GM12875 (cell line): ENCODE results near the gene CLSTN3.
A peak's percentile ranks its signal among the peaks of the same experiment; 100 is the strongest.

Experiments
- H3K4me3 ChIP-seq: one replicate; pipeline ENCODE4 v1.5.1; 2011; ENCODE audit warnings: low read depth, low read length, control low read depth
- CTCF ChIP-seq: IDR thresholded peaks from 2 replicates; pipeline ENCODE4 v1.5.1; 2011; ENCODE audit warnings: low read depth, mild to moderate bottlenecking, control low read depth, inconsistent platforms, low read length, moderate library complexity, borderline replicate concordance; ENCODE audit not compliant: insufficient read depth

Gene CLSTN3

GRCh38 chr12:7110661-7111060 is 19.5 kb upstream of the CLSTN3 start:
- TF ChIP-seq CTCF: no peak
- no peak overlapping the region for H3K4me3 ChIP-seq

- H3K4me3 ChIP-seq: no peak overlapping the region
- no peak for TF ChIP-seq CTCF
Observed at GRCh38 chr12:7112041-7112440, 18.1 kb upstream of the CLSTN3 start.

GRCh38 chr12:7113389-7113871 is 16.7 kb upstream of the CLSTN3 start:
- no peak overlapping the region for H3K4me3 ChIP-seq
- peak; percentile 75 for TF ChIP-seq CTCF

GRCh38 chr12:7114008-7114407 is 16.2 kb upstream of the CLSTN3 start:
- no peak for TF ChIP-seq CTCF
- no peak overlapping the region for H3K4me3 ChIP-seq

- no peak overlapping the region for H3K4me3 ChIP-seq
- TF ChIP-seq CTCF: no peak
Observed at GRCh38 chr12:7114851-7115250, 15.3 kb upstream of the CLSTN3 start.

GRCh38 chr12:7116196-7116595 is 14.0 kb upstream of the CLSTN3 start:
- H3K4me3 ChIP-seq: no peak overlapping the region
- no peak for TF ChIP-seq CTCF

GRCh38 chr12:7116916-7117315 is 13.3 kb upstream of the CLSTN3 start:
- no peak for TF ChIP-seq CTCF
- H3K4me3 ChIP-seq: no peak overlapping the region
